MM.1S (cell line): ENCODE data around the gene LGR4.

Experiments used
- DNase-seq: peaks from one replicate; pipeline ENCODE4 v3.0.0-alpha.2; 2015
- H2AFZ ChIP-seq: fragments of 300-600 bp; sonication (generic); 2 replicates; pipeline ENCODE4 v1.6.0; 2016; ENCODE audit warnings: antibody characterized with exemption, low read length
- H3F3A ChIP-seq: fragments of 300-600 bp; sonication (generic); 2 replicates; pipeline ENCODE4 v1.6.1; 2016; ENCODE audit warnings: mild to moderate bottlenecking, antibody characterized with exemption, low read length, moderate library complexity, mixed read lengths; ENCODE audit not compliant: insufficient read depth
- H3K27ac ChIP-seq: fragments of 300-600 bp; sonication (generic); 2 replicates; pipeline ENCODE4 v1.5.1; 2016; ENCODE audit warnings: mild to moderate bottlenecking, low read length
- H3K27me3 ChIP-seq: fragments of 300-600 bp; sonication (generic); replicated peaks from 2 replicates; pipeline ENCODE4 v1.6.0; 2016; ENCODE audit warnings: low read length; ENCODE audit not compliant: insufficient read depth
- H3K36me3 ChIP-seq: fragments of 300-600 bp; sonication (generic); replicated peaks from 2 replicates; pipeline ENCODE4 v1.6.1; 2016; ENCODE audit warnings: mild to moderate bottlenecking, low read length, mixed read lengths; ENCODE audit not compliant: insufficient read depth
- H3K4me1 ChIP-seq: fragments of 300-600 bp; sonication (generic); 2 replicates; pipeline ENCODE4 v1.6.1; 2016; ENCODE audit warnings: low read length, mixed read lengths
- H3K4me2 ChIP-seq: fragments of 300-600 bp; sonication (generic); 2 replicates; pipeline ENCODE4 v1.6.0; 2016; ENCODE audit warnings: low read depth, low read length
- H3K4me3 ChIP-seq: fragments of 300-600 bp; sonication (generic); 2 replicates; pipeline ENCODE4 v1.5.1; 2016; ENCODE audit warnings: low read length, mixed read lengths
- H3K79me2 ChIP-seq: fragments of 300-600 bp; sonication (generic); 2 replicates; pipeline ENCODE4 v1.6.1; 2016; ENCODE audit warnings: mixed run types, low read length, mixed read lengths
- H3K9ac ChIP-seq: fragments of 300-600 bp; sonication (generic); 2 replicates; pipeline ENCODE4 v1.6.1; 2016; ENCODE audit warnings: low read length, mixed read lengths
- H3K9me2 ChIP-seq: fragments of 300-600 bp; sonication (generic); replicated peaks from 2 replicates; pipeline ENCODE4 v1.6.1; 2016; ENCODE audit warnings: mild to moderate bottlenecking, low read length, mixed read lengths; ENCODE audit not compliant: insufficient read depth
- H3K9me3 ChIP-seq: fragments of 300-600 bp; sonication (generic); replicated peaks from 2 replicates; pipeline ENCODE4 v1.6.1; 2016; ENCODE audit warnings: mild to moderate bottlenecking, low read length, mixed read lengths; ENCODE audit not compliant: insufficient read depth
- H4K20me1 ChIP-seq: fragments of 300-600 bp; sonication (generic); 2 replicates; pipeline ENCODE4 v1.6.1; 2016; ENCODE audit warnings: mild to moderate bottlenecking, low read length, moderate library complexity, mixed read lengths; ENCODE audit not compliant: insufficient read depth
- CTCF ChIP-seq: fragments of 300-600 bp; sonication (generic); IDR thresholded peaks from 2 replicates; pipeline ENCODE4 v1.5.1; 2016; ENCODE audit warnings: antibody characterized with exemption, low read length, mixed read lengths
- EZH2 ChIP-seq: fragments of 300-600 bp; sonication (generic); optimal IDR thresholded peaks from 2 replicates; pipeline ENCODE3; 2017; ENCODE audit warnings: low read depth, mild to moderate bottlenecking, antibody characterized with exemption, low read length, mixed read lengths
- EZH2phosphoT487 ChIP-seq: fragments of 300-600 bp; sonication (generic); IDR thresholded peaks from 2 replicates; pipeline ENCODE4 v1.6.1; 2018; ENCODE audit warnings: antibody characterized with exemption, low read length

Gene LGR4

DNA sequence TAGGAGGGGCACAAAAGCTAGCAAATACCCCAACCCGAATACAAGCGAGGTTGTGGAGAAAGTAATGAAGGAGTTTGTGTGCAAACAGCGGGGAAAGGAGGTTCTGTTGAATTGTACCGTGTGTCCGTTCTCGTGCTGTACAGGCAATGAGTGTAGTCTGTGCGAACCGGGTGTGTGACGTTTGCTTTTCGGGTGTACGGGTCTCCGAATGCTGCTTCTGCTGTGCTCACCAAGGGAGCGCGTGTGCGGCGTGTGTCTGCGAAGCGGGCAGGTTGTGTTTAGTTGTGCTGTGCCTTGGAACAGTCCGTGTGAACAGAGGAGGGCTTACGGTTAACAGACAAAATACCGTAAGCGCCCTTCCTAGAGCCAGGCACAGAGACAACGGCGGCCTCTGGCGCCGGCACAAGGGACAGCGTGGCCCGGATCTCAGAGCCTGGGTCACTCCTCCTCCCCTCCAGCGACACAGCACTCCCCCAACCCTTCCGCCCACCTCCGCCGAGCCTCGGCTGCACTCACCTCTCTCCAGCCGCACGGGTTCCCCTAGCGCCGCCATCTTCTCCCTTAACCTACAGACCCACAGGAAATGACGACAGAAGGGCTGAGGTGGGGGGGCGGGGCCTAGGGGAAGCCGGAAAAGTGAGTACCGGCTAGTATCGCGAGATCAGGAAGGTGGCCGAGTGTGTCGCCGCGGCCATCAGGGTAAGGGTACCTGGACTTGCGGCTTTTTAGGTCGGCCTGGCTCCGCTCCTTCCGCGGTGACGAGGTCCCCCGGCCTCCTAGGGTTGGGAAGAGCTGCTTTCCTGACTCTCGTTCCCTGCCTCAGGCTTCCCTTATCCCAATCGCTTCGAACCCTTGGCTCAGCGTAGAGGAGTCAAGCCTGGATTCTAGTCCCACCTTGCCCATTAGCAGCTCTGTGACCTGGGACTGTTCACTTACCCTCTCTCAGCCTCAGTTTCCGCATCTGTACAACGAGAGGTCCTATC is 33.9 kb upstream of the LGR4 start, which contains the start of gene LIN7C:
Gene LIN7C (minus strand): TSS at position 570 of the 983 bp plus-strand sequence. CDS start 17 bp downstream, at position 553.
- peaks cover 9% of the 10 kb centered on the region; the same call in 1 of the 2 replicates for H3K4me1 ChIP-seq
- H3K9me2 ChIP-seq, result no peaks in the 10 kb centered on the region
- 0 out of 2 replicates have a peak, but pooled peaks cover 10% of the 10 kb centered on the region for H3F3A ChIP-seq
- no peaks in the 10 kb centered on the region; the same call in 1 of the 2 replicates for H3K36me3 ChIP-seq
- no peaks in the 10 kb centered on the region for H3K27me3 ChIP-seq
- no peaks in the 10 kb centered on the region for H3K9me3 ChIP-seq
- H3K4me3 ChIP-seq, result peak within 1 kb of the TSS; percentile 95
- H4K20me1 ChIP-seq, result no peaks in the 10 kb centered on the region
- peaks cover 52% of the 10 kb centered on the region for H3K79me2 ChIP-seq
- peak within 1 kb of the TSS; percentile 90 for H3K9ac ChIP-seq
- H2AFZ ChIP-seq, result peak within 1 kb of the TSS; percentile 95
- DNase-seq, result peak; percentile 95
- peak within 1 kb of the TSS; percentile 90 for H3K4me2 ChIP-seq
- TF ChIP-seq EZH2phosphoT487, result no peak
- peak; percentile 22 for TF ChIP-seq CTCF
- H3K27ac ChIP-seq, result peak within 1 kb of the TSS; percentile 87

DNA sequence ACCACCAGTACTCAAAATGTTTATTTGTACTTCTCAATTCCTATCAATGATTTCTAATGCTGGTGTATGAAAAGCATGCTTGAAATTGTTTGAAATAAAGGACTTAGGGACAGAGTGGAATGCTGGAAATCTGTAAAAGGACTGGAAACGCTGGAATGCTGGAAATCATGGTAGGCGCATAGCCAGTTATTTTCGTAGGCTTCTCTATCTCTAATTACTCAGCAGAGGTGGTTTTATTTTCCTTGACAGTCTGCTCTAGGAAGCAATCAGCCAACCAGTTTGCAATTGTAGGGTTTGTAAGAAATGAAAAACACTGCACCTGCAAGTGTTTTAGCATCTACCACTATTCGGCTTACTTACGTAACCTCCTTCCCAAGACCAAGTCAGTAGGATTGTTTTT is 33.2 kb upstream of the LGR4 start:
- Histone ChIP-seq H3K79me2 (peaks cover 52% of the 10 kb centered on the region), H3K9me3 (no peaks in the 10 kb centered on the region), H3K4me2 (peak overlapping the region; percentile 90)

GRCh38 chr11:27504205-27504604 is 31.6 kb upstream of the LGR4 start:
- no peaks in the 10 kb centered on the region for H3K9me3 ChIP-seq
- peaks cover 52% of the 10 kb centered on the region for H3K79me2 ChIP-seq
- no peak for DNase-seq
- no peak overlapping the region for H3K4me3 ChIP-seq
- H3K4me1 ChIP-seq, result peaks cover 9% of the 10 kb centered on the region; the same call in 1 of the 2 replicates
- H2AFZ ChIP-seq, result no peak overlapping the region
- H3K9me2 ChIP-seq, result no peaks in the 10 kb centered on the region
- 0 out of 2 replicates have a peak, but pooled peaks cover 13% of the 10 kb centered on the region for H3F3A ChIP-seq
- H3K4me2 ChIP-seq, result no peak overlapping the region
- H3K27ac ChIP-seq, result no peak overlapping the region
- H3K36me3 ChIP-seq, result no peaks in the 10 kb centered on the region; the same call in 1 of the 2 replicates
- no peaks in the 10 kb centered on the region for H4K20me1 ChIP-seq
- TF ChIP-seq EZH2phosphoT487 (no peak), EZH2 (no peak), CTCF (no peak)
- H3K9ac ChIP-seq, result no peak overlapping the region
- no peaks in the 10 kb centered on the region for H3K27me3 ChIP-seq

More for the DNA sequence above, 33.2 kb upstream of the LGR4 start:
- H3K27ac ChIP-seq, result peak overlapping the region; percentile 87
- no peaks in the 10 kb centered on the region for H3K27me3 ChIP-seq
- DNase-seq, result peak; percentile 26
- no peaks in the 10 kb centered on the region for H3K9me2 ChIP-seq
- 0 out of 2 replicates have a peak, but pooled peaks cover 10% of the 10 kb centered on the region for H3F3A ChIP-seq
- H2AFZ ChIP-seq, result peak overlapping the region; percentile 91
- H3K36me3 ChIP-seq, result no peaks in the 10 kb centered on the region; the same call in 1 of the 2 replicates
- peak overlapping the region; percentile 95 for H3K4me3 ChIP-seq
- TF ChIP-seq EZH2, result no peak
- no peak for TF ChIP-seq EZH2phosphoT487
- TF ChIP-seq CTCF, result no peak
- peak overlapping the region; percentile 90 for H3K9ac ChIP-seq
- no peaks in the 10 kb centered on the region for H4K20me1 ChIP-seq
- H3K4me1 ChIP-seq, result peaks cover 9% of the 10 kb centered on the region; the same call in 1 of the 2 replicates
